ENCODE measurements around the gene RAD51B. TPM values are rescaled to one million over a fixed set of nuclear protein-coding genes. Genes with fewer than 3 reads are reported as not detected.

Gene RAD51B
- total RNA-seq, 1 experiment from 2014 or later, result 20.0 TPM

DNA sequence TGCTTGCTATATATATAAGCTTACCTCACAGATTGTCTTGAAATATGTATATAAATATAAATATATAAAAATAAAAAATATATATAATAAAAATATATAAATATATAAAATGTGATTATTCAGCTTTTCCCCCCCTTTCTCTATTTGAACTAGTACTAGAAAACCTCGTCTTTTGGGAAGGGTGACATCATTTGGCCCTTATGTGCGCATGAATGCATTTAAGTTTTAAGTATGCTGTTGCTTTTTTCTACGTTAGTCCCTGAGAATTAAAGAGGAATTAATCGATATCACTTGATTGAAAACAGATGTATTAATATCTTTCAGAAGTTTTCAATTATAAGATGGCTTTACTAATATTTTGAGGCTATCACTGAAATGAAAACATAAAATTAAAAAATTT is 69.9 kb downstream of the RAD51B start:
- no peak overlapping the region for H3K27ac ChIP-seq (ENCODE audit: low read depth, low read length)
- ChIA-PET CTCF (no interaction called here), RAD21 (ENCODE audit: low non-redundant PET in 1 of 2, low total read pairs in 2 of 2, uncharacterized antibody in 2 of 2, unreplicated experiment in 2 of 2) (no interaction called here), POLR2A (no interaction called here)
- no peak overlapping the region for H3K9ac ChIP-seq (ENCODE audit: low read length)
- no peaks in the 10 kb centered on the region for H3K9me3 ChIP-seq (ENCODE audit: control insufficient read depth in 1 of 2, insufficient read depth in 1 of 2, low read depth in 1 of 2, low read length in 2 of 2)
- no peaks in the 10 kb centered on the region for H3K27me3 ChIP-seq (ENCODE audit: insufficient read depth, low read length)
- H4K20me1 ChIP-seq (ENCODE audit: insufficient read depth), result no peaks in the 10 kb centered on the region
- no peaks in the 10 kb centered on the region for H3K79me2 ChIP-seq (ENCODE audit: insufficient read depth, low read length)
- no peaks in the 10 kb centered on the region; a peak in 1 of 4 replicates for H3K36me3 ChIP-seq (ENCODE audit: control insufficient read depth in 1 of 2, insufficient read depth in 2 of 2, low read length in 2 of 2)
- BruUV-seq (replicated peaks), result no TSS peak
- no peak overlapping the region for H3K4me2 ChIP-seq (ENCODE audit: low read length)
- H3K9me2 ChIP-seq (ENCODE audit: insufficient read depth), result no peaks in the 10 kb centered on the region
- intact Hi-C loops (cut with micrococcal nuclease), result no loop called here
- TF ChIP-seq SRF (IDR thresholded peaks at IDR 0.05; ENCODE audit: low read depth) (no peak), RAD21 (IDR thresholded peaks at IDR 0.05; ENCODE audit: low read depth) (no peak), EZH2 (IDR thresholded peaks at IDR 0.05) (no peak), EZH2phosphoT487 (IDR thresholded peaks at IDR 0.05; ENCODE audit: borderline replicate concordance) (no peak), JUND (IDR thresholded peaks at IDR 0.05) (no peak), SIN3A (IDR thresholded peaks at IDR 0.05; ENCODE audit: low read depth) (no peak), FOSL1 (IDR thresholded peaks at IDR 0.05; ENCODE audit: low read depth) (no peak), CBX3 (IDR thresholded peaks at IDR 0.05; ENCODE audit: low read depth) (no peak), POLR2AphosphoS5 (IDR thresholded peaks at IDR 0.05; ENCODE audit: low read depth, low read length) (no peak), YY1 (IDR thresholded peaks at IDR 0.05; ENCODE audit: extremely low read depth, insufficient replicate concordance, low read depth, low read length) (no peak), EGR1 (IDR thresholded peaks at IDR 0.05; ENCODE audit: low read depth) (no peak), ZFX (IDR thresholded peaks at IDR 0.05) (no peak), CEBPB (IDR thresholded peaks at IDR 0.05; ENCODE audit: low read depth) (no peak), TCF7L2 (IDR thresholded peaks at IDR 0.05; ENCODE audit: borderline replicate concordance, extremely low read depth, insufficient read depth, insufficient read length) (no peak), POLR2A (IDR thresholded peaks at IDR 0.05; ENCODE audit: borderline replicate concordance, extremely low read depth, insufficient read depth, insufficient read length) (no peak)
- TF ChIP-seq, protein P1, sequence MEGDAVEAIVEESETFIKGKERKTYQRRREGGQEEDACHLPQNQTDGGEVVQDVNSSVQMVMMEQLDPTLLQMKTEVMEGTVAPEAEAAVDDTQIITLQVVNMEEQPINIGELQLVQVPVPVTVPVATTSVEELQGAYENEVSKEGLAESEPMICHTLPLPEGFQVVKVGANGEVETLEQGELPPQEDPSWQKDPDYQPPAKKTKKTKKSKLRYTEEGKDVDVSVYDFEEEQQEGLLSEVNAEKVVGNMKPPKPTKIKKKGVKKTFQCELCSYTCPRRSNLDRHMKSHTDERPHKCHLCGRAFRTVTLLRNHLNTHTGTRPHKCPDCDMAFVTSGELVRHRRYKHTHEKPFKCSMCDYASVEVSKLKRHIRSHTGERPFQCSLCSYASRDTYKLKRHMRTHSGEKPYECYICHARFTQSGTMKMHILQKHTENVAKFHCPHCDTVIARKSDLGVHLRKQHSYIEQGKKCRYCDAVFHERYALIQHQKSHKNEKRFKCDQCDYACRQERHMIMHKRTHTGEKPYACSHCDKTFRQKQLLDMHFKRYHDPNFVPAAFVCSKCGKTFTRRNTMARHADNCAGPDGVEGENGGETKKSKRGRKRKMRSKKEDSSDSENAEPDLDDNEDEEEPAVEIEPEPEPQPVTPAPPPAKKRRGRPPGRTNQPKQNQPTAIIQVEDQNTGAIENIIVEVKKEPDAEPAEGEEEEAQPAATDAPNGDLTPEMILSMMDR (IDR thresholded peaks at IDR 0.05 in 2 of 3, conservative IDR thresholded peaks at IDR 0.05 in 1 of 3; ENCODE audit: borderline replicate concordance in 1 of 3, insufficient read depth in 1 of 3, low read depth in 2 of 3, low read length in 2 of 3), result no peak
- TF ChIP-seq, protein P2, sequence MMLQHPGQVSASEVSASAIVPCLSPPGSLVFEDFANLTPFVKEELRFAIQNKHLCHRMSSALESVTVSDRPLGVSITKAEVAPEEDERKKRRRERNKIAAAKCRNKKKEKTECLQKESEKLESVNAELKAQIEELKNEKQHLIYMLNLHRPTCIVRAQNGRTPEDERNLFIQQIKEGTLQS (IDR thresholded peaks at IDR 0.05), result no peak
- TF ChIP-seq, protein P3, sequence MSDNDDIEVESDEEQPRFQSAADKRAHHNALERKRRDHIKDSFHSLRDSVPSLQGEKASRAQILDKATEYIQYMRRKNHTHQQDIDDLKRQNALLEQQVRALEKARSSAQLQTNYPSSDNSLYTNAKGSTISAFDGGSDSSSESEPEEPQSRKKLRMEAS (IDR thresholded peaks at IDR 0.05), result no peak
- TF ChIP-seq, protein P4, sequence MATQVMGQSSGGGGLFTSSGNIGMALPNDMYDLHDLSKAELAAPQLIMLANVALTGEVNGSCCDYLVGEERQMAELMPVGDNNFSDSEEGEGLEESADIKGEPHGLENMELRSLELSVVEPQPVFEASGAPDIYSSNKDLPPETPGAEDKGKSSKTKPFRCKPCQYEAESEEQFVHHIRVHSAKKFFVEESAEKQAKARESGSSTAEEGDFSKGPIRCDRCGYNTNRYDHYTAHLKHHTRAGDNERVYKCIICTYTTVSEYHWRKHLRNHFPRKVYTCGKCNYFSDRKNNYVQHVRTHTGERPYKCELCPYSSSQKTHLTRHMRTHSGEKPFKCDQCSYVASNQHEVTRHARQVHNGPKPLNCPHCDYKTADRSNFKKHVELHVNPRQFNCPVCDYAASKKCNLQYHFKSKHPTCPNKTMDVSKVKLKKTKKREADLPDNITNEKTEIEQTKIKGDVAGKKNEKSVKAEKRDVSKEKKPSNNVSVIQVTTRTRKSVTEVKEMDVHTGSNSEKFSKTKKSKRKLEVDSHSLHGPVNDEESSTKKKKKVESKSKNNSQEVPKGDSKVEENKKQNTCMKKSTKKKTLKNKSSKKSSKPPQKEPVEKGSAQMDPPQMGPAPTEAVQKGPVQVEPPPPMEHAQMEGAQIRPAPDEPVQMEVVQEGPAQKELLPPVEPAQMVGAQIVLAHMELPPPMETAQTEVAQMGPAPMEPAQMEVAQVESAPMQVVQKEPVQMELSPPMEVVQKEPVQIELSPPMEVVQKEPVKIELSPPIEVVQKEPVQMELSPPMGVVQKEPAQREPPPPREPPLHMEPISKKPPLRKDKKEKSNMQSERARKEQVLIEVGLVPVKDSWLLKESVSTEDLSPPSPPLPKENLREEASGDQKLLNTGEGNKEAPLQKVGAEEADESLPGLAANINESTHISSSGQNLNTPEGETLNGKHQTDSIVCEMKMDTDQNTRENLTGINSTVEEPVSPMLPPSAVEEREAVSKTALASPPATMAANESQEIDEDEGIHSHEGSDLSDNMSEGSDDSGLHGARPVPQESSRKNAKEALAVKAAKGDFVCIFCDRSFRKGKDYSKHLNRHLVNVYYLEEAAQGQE (IDR thresholded peaks at IDR 0.05; ENCODE audit: low read depth), result no peak
- H2AFZ ChIP-seq (ENCODE audit: low read depth, low read length, poor library complexity, severe bottlenecking), result no peak overlapping the region
- H3K4me3 ChIP-seq (replicated peaks in 1 of 2; ENCODE audit: low read depth in 1 of 2, low read length in 2 of 2), result no peak overlapping the region
- no peak for DNase-seq (ENCODE audit: low read depth, low spot score)
- ATAC-seq, result no peak
- H3K4me1 ChIP-seq (ENCODE audit: control insufficient read depth in 1 of 2, insufficient read depth in 2 of 2, low read length in 2 of 2), result no peaks in the 10 kb centered on the region

All from HCT116 (cell line).